K562 (cell line): Measurements from ENCODE around the gene PDLIM7. TPM values are rescaled to one million over a fixed set of nuclear protein-coding genes. Genes with fewer than 3 reads are reported as not detected.
A peak's percentile ranks its signal among the peaks of the same experiment; 100 is the strongest.

Source experiments
- MTA3 ChIP-seq: fragments of 450-650 bp; formaldehyde crosslinking; IDR thresholded peaks from 2 replicates; pipeline ENCODE4 v1.6.1; 2017; ENCODE audit warnings: mild to moderate bottlenecking, borderline replicate concordance
- NFIC ChIP-seq: fragments of 450-650 bp; IDR thresholded peaks from 2 replicates; pipeline ENCODE4 v1.6.1; 2017; ENCODE audit warnings: mild to moderate bottlenecking, inconsistent platforms
- STAT5B ChIP-seq: fragments of 250-450 bp; sonication (Bioruptor Pico); IDR thresholded peaks from 2 replicates; pipeline ENCODE4 v1.8.0; 2021; ENCODE audit warnings: mild to moderate bottlenecking, inconsistent platforms
- TAF1 ChIP-seq: IDR thresholded peaks from 2 replicates; pipeline ENCODE4 v1.6.1; 2011; ENCODE audit warnings: mild to moderate bottlenecking, low read length, moderate library complexity; ENCODE audit not compliant: insufficient read depth, control insufficient read depth, severe bottlenecking; ENCODE audit errors: extremely low read depth
- polyA plus RNA-seq, 8 experiments: library from polyadenylated mRNA; depleted of rRNA in 4 of 8; stranded (reverse) in 5 of 8; unstranded in 3 of 8; fragments of >200 nt; fragmentation: Nextera tagmentation in 2 of 8; fragmentation: Illumina TruSeq in 1 of 8; extraction: Ambion mirVana in 2 of 8; extraction: Trizol in 1 of 8; gene quantifications; 2 replicates each; pipeline versions ENCODE4 v1.2.1 to v1.2.3, GENCODE V29; 2011 to 2014; ENCODE audit warnings: inconsistent platforms in 1 of 8, missing spikeins in 1 of 8
- total RNA-seq, 7 experiments: library from RNA; depleted of rRNA in 6 of 7; stranded (reverse); fragments of >200 nt in 6 of 7; fragmentation: Illumina TruSeq in 2 of 7; extraction: Trizol in 2 of 7; gene quantifications; 2 replicates each; pipeline versions ENCODE4 v1.2.1 to v1.2.3, GENCODE V29; 2011 to 2021; ENCODE audit warnings: low replicate concordance in 1 of 7
- TF ChIP-seq, protein P1 (sequence below): IDR thresholded peaks from 3 replicates; pipeline ENCODE4 v1.6.1; 2011; ENCODE audit warnings: borderline replicate concordance, mild to moderate bottlenecking; ENCODE audit not compliant: insufficient read length, insufficient read depth
- TF ChIP-seq, protein P2 (sequence below): sonication (generic); formaldehyde crosslinking; IDR thresholded peaks from 2 replicates; pipeline ENCODE4 v1.8.1; 2023; ENCODE audit warnings: mild to moderate bottlenecking, missing genetic modification reagents
- TF ChIP-seq, protein P3 (sequence below): sonication (generic); formaldehyde crosslinking; IDR thresholded peaks from 2 replicates; pipeline ENCODE4 v1.8.1; 2023; ENCODE audit warnings: mild to moderate bottlenecking, missing genetic modification reagents, moderate library complexity
- TF ChIP-seq, protein P4 (sequence below): fragments of 450-650 bp; IDR thresholded peaks from 2 replicates; pipeline ENCODE4 v1.6.1; 2016; ENCODE audit warnings: mild to moderate bottlenecking, moderate library complexity
- TF ChIP-seq, protein P5 (sequence below): fragments of 250-450 bp; sonication (Bioruptor Pico); IDR thresholded peaks from 2 replicates; pipeline ENCODE4 v1.5.0; 2020; ENCODE audit warnings: mild to moderate bottlenecking

The PDLIM7 gene
- total and polyA plus RNA-seq, 9 of the 15 experiments (the other 6 are each of a cell fraction or from before 2014, with no cell fraction given) = 2.1 to 124 (median 32.6) TPM

DNA sequence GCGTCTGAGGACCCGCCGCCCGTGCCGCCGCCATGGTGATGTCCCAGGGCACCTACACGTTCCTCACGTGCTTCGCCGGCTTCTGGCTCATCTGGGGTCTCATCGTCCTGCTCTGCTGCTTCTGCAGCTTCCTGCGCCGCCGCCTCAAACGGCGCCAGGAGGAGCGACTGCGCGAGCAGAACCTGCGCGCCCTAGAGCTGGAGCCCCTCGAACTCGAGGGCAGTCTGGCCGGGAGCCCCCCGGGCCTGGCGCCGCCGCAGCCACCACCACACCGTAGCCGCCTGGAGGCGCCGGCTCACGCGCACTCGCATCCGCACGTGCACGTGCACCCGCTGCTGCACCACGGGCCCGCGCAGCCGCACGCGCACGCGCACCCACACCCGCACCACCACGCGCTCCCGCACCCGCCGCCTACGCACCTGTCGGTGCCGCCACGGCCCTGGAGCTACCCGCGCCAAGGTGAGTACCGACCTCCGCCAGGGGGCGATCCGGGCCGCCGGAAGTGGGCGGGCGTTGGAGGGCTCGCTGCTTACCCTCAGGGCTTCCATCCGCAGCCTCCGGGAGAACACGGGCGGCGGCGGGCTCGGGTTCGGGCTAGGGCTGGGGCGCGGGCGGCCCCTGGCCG lies 42.3 kb downstream of the PDLIM7 start (continued):
- TF ChIP-seq, protein P1, sequence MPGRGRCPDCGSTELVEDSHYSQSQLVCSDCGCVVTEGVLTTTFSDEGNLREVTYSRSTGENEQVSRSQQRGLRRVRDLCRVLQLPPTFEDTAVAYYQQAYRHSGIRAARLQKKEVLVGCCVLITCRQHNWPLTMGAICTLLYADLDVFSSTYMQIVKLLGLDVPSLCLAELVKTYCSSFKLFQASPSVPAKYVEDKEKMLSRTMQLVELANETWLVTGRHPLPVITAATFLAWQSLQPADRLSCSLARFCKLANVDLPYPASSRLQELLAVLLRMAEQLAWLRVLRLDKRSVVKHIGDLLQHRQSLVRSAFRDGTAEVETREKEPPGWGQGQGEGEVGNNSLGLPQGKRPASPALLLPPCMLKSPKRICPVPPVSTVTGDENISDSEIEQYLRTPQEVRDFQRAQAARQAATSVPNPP = no peak
- TF ChIP-seq STAT5B (no peak), NFIC (peak; percentile 51; the same call in 1 of the 2 replicates), MTA3 (peak; percentile 79; the same call in 1 of the 2 replicates), TAF1 (peak; percentile 76)
- TF ChIP-seq, protein P2, sequence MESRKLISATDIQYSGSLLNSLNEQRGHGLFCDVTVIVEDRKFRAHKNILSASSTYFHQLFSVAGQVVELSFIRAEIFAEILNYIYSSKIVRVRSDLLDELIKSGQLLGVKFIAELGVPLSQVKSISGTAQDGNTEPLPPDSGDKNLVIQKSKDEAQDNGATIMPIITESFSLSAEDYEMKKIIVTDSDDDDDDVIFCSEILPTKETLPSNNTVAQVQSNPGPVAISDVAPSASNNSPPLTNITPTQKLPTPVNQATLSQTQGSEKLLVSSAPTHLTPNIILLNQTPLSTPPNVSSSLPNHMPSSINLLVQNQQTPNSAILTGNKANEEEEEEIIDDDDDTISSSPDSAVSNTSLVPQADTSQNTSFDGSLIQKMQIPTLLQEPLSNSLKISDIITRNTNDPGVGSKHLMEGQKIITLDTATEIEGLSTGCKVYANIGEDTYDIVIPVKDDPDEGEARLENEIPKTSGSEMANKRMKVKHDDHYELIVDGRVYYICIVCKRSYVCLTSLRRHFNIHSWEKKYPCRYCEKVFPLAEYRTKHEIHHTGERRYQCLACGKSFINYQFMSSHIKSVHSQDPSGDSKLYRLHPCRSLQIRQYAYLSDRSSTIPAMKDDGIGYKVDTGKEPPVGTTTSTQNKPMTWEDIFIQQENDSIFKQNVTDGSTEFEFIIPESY = no peak
- TF ChIP-seq, protein P3, sequence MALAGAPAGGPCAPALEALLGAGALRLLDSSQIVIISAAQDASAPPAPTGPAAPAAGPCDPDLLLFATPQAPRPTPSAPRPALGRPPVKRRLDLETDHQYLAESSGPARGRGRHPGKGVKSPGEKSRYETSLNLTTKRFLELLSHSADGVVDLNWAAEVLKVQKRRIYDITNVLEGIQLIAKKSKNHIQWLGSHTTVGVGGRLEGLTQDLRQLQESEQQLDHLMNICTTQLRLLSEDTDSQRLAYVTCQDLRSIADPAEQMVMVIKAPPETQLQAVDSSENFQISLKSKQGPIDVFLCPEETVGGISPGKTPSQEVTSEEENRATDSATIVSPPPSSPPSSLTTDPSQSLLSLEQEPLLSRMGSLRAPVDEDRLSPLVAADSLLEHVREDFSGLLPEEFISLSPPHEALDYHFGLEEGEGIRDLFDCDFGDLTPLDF (CRISPR knock-in tag) = peak; percentile 85
- TF ChIP-seq, protein P4, sequence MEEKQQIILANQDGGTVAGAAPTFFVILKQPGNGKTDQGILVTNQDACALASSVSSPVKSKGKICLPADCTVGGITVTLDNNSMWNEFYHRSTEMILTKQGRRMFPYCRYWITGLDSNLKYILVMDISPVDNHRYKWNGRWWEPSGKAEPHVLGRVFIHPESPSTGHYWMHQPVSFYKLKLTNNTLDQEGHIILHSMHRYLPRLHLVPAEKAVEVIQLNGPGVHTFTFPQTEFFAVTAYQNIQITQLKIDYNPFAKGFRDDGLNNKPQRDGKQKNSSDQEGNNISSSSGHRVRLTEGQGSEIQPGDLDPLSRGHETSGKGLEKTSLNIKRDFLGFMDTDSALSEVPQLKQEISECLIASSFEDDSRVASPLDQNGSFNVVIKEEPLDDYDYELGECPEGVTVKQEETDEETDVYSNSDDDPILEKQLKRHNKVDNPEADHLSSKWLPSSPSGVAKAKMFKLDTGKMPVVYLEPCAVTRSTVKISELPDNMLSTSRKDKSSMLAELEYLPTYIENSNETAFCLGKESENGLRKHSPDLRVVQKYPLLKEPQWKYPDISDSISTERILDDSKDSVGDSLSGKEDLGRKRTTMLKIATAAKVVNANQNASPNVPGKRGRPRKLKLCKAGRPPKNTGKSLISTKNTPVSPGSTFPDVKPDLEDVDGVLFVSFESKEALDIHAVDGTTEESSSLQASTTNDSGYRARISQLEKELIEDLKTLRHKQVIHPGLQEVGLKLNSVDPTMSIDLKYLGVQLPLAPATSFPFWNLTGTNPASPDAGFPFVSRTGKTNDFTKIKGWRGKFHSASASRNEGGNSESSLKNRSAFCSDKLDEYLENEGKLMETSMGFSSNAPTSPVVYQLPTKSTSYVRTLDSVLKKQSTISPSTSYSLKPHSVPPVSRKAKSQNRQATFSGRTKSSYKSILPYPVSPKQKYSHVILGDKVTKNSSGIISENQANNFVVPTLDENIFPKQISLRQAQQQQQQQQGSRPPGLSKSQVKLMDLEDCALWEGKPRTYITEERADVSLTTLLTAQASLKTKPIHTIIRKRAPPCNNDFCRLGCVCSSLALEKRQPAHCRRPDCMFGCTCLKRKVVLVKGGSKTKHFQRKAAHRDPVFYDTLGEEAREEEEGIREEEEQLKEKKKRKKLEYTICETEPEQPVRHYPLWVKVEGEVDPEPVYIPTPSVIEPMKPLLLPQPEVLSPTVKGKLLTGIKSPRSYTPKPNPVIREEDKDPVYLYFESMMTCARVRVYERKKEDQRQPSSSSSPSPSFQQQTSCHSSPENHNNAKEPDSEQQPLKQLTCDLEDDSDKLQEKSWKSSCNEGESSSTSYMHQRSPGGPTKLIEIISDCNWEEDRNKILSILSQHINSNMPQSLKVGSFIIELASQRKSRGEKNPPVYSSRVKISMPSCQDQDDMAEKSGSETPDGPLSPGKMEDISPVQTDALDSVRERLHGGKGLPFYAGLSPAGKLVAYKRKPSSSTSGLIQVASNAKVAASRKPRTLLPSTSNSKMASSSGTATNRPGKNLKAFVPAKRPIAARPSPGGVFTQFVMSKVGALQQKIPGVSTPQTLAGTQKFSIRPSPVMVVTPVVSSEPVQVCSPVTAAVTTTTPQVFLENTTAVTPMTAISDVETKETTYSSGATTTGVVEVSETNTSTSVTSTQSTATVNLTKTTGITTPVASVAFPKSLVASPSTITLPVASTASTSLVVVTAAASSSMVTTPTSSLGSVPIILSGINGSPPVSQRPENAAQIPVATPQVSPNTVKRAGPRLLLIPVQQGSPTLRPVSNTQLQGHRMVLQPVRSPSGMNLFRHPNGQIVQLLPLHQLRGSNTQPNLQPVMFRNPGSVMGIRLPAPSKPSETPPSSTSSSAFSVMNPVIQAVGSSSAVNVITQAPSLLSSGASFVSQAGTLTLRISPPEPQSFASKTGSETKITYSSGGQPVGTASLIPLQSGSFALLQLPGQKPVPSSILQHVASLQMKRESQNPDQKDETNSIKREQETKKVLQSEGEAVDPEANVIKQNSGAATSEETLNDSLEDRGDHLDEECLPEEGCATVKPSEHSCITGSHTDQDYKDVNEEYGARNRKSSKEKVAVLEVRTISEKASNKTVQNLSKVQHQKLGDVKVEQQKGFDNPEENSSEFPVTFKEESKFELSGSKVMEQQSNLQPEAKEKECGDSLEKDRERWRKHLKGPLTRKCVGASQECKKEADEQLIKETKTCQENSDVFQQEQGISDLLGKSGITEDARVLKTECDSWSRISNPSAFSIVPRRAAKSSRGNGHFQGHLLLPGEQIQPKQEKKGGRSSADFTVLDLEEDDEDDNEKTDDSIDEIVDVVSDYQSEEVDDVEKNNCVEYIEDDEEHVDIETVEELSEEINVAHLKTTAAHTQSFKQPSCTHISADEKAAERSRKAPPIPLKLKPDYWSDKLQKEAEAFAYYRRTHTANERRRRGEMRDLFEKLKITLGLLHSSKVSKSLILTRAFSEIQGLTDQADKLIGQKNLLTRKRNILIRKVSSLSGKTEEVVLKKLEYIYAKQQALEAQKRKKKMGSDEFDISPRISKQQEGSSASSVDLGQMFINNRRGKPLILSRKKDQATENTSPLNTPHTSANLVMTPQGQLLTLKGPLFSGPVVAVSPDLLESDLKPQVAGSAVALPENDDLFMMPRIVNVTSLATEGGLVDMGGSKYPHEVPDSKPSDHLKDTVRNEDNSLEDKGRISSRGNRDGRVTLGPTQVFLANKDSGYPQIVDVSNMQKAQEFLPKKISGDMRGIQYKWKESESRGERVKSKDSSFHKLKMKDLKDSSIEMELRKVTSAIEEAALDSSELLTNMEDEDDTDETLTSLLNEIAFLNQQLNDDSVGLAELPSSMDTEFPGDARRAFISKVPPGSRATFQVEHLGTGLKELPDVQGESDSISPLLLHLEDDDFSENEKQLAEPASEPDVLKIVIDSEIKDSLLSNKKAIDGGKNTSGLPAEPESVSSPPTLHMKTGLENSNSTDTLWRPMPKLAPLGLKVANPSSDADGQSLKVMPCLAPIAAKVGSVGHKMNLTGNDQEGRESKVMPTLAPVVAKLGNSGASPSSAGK = peak; percentile 83
- TF ChIP-seq, protein P5, sequence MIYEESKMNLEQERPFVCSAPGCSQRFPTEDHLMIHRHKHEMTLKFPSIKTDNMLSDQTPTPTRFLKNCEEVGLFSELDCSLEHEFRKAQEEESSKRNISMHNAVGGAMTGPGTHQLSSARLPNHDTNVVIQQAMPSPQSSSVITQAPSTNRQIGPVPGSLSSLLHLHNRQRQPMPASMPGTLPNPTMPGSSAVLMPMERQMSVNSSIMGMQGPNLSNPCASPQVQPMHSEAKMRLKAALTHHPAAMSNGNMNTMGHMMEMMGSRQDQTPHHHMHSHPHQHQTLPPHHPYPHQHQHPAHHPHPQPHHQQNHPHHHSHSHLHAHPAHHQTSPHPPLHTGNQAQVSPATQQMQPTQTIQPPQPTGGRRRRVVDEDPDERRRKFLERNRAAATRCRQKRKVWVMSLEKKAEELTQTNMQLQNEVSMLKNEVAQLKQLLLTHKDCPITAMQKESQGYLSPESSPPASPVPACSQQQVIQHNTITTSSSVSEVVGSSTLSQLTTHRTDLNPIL (CRISPR knock-in tag) = no peak
